Neural cell (in vitro differentiated cells): ENCODE measurements around the gene FNDC1. TPM values are rescaled to one million over a fixed set of nuclear protein-coding genes. Genes with fewer than 3 reads are reported as not detected.

Experiments
- H2AFZ ChIP-seq: fragments of 200-600, 300-800 bp; sonication (generic), shearing (Covaris generic); 2 replicates; pipeline ENCODE4 v1.6.0; 2014; ENCODE audit warnings: low read depth, mild to moderate bottlenecking, antibody characterized with exemption, low read length, moderate library complexity
- H3F3A ChIP-seq: fragments of 200-600 bp; shearing (Covaris generic); 2 replicates; pipeline ENCODE4 v1.6.1; 2016; ENCODE audit warnings: mild to moderate bottlenecking, moderate library complexity, mixed read lengths, antibody characterized with exemption, low read length; ENCODE audit not compliant: insufficient read depth, poor library complexity, severe bottlenecking
- H3K27ac ChIP-seq: fragments of 200-600, 300-800 bp; sonication (generic), shearing (Covaris generic); 2 replicates; pipeline ENCODE4 v1.5.1; 2014; ENCODE audit warnings: mild to moderate bottlenecking, low read length, moderate library complexity
- H3K27me3 ChIP-seq: fragments of 300-800, 200-600 bp; sonication (generic), shearing (Covaris generic); 2 replicates; pipeline ENCODE4 v1.6.0; 2014; ENCODE audit warnings: mild to moderate bottlenecking, low read depth, low read length, moderate library complexity; ENCODE audit not compliant: insufficient read depth
- H3K36me3 ChIP-seq: fragments of 300-800, 200-600 bp; sonication (generic), shearing (Covaris generic); 2 replicates; pipeline ENCODE4 v1.5.1; 2014; ENCODE audit warnings: mild to moderate bottlenecking, antibody characterized with exemption, low read length, moderate library complexity; ENCODE audit not compliant: insufficient read depth
- H3K4me2 ChIP-seq: fragments of 300-800, 200-600 bp; sonication (generic), shearing (Covaris generic); 2 replicates; pipeline ENCODE4 v1.6.0; 2014; ENCODE audit warnings: mild to moderate bottlenecking, low read length
- H3K4me3 ChIP-seq: fragments of 300-800, 200-600 bp; sonication (generic), shearing (Covaris generic); 2 replicates; pipeline ENCODE4 v1.5.1; 2014; ENCODE audit warnings: mild to moderate bottlenecking, low read length, moderate library complexity
- H3K79me2 ChIP-seq: fragments of 200-600 bp; shearing (Covaris generic); replicated peaks from 2 replicates; pipeline ENCODE4 v1.6.0; 2014; ENCODE audit warnings: mild to moderate bottlenecking, low read length, moderate library complexity; ENCODE audit not compliant: insufficient read depth
- H3K9ac ChIP-seq: fragments of 300-800, 200-600 bp; sonication (generic), shearing (Covaris generic); 2 replicates; pipeline ENCODE4 v1.6.1; 2016; ENCODE audit warnings: mild to moderate bottlenecking, low read length, mixed read lengths
- H3K9me2 ChIP-seq: fragments of 200-600 bp; shearing (Covaris generic); 2 replicates; pipeline ENCODE4 v1.6.1; 2016; ENCODE audit warnings: mild to moderate bottlenecking, low read length, mixed read lengths; ENCODE audit not compliant: insufficient read depth
- H3K9me3 ChIP-seq: fragments of 200-600, 300-800 bp; sonication (generic), shearing (Covaris generic); 2 replicates; pipeline ENCODE4 v1.6.1; 2016; ENCODE audit warnings: mild to moderate bottlenecking, mixed run types, low read length, moderate library complexity, mixed read lengths
- H4K20me1 ChIP-seq: fragments of 200-600 bp; shearing (Covaris generic); 2 replicates; pipeline ENCODE4 v1.6.1; 2016; ENCODE audit warnings: mild to moderate bottlenecking, mixed run types; ENCODE audit not compliant: insufficient read depth
- EP300 ChIP-seq: fragments of 450-650 bp; conservative IDR thresholded peaks from 2 replicates; pipeline ENCODE4 v1.6.1; 2014; ENCODE audit warnings: antibody characterized with exemption, mild to moderate bottlenecking, moderate library complexity; ENCODE audit not compliant: poor library complexity, severe bottlenecking
- EZH2 ChIP-seq: fragments of 200-600, 300-800 bp; shearing (Covaris generic), sonication (generic); IDR thresholded peaks from 2 replicates; pipeline ENCODE4 v1.6.1; 2014; ENCODE audit warnings: antibody characterized with exemption, low read length, borderline replicate concordance, mild to moderate bottlenecking; ENCODE audit not compliant: insufficient read depth, poor library complexity, severe bottlenecking
- MXI1 ChIP-seq: fragments of 450-650 bp; conservative IDR thresholded peaks from 2 replicates; pipeline ENCODE4 v1.6.1; 2014; ENCODE audit warnings: antibody characterized with exemption, mild to moderate bottlenecking; ENCODE audit not compliant: poor library complexity, severe bottlenecking
- POLR2AphosphoS5 ChIP-seq: IDR thresholded peaks from 2 replicates; pipeline ENCODE4 v1.6.1; 2012
- RAD21 ChIP-seq: fragments of 450-650 bp; conservative IDR thresholded peaks from 2 replicates; pipeline ENCODE4 v1.6.1; 2014; ENCODE audit warnings: antibody characterized with exemption, mild to moderate bottlenecking, moderate library complexity
- REST ChIP-seq: IDR thresholded peaks from 2 replicates; pipeline ENCODE4 v1.6.1; 2012; ENCODE audit warnings: borderline replicate concordance
- SMC3 ChIP-seq: fragments of 450-650 bp; conservative IDR thresholded peaks from 2 replicates; pipeline ENCODE4 v1.6.1; 2014; ENCODE audit warnings: antibody characterized with exemption, mild to moderate bottlenecking, moderate library complexity; ENCODE audit not compliant: poor library complexity
- TAF1 ChIP-seq: IDR thresholded peaks from 2 replicates; pipeline ENCODE4 v1.6.1; 2012; ENCODE audit warnings: low read depth
- polyA plus RNA-seq: library from polyadenylated mRNA; depleted of rRNA; stranded (reverse); fragments of >200 nt; gene quantifications from 2 replicates; pipeline ENCODE4 v1.2.3, GENCODE V29; 2014
- TF ChIP-seq, protein P1 (sequence below): fragments of 450-650 bp; IDR thresholded peaks from 2 replicates; pipeline ENCODE4 v1.5.1; 2014; ENCODE audit warnings: antibody characterized with exemption, mild to moderate bottlenecking, moderate library complexity; ENCODE audit not compliant: poor library complexity, severe bottlenecking

The FNDC1 gene
- polyA plus RNA-seq, 1 donor from 2014 or later = not detected

- Histone ChIP-seq H3K27me3 (no peaks in the 10 kb centered on the region), H3K4me3 (no peak overlapping the region), H3K4me2 (no peak overlapping the region), H3K27ac (no peak overlapping the region), H3K9me3 (peaks cover 7% of the 10 kb centered on the region), H3F3A (no peaks in the 10 kb centered on the region), H3K9me2 (no peaks in the 10 kb centered on the region), H3K36me3 (no peaks in the 10 kb centered on the region), H2AFZ (no peak overlapping the region), H3K79me2 (no peaks in the 10 kb centered on the region), H3K9ac (no peak overlapping the region), H4K20me1 (no peaks in the 10 kb centered on the region)
- TF ChIP-seq SMC3 (no peak), RAD21 (no peak), TAF1 (no peak), EP300 (no peak), EZH2 (no peak), REST (no peak), POLR2AphosphoS5 (no peak), MXI1 (no peak)
- TF ChIP-seq, protein P1, sequence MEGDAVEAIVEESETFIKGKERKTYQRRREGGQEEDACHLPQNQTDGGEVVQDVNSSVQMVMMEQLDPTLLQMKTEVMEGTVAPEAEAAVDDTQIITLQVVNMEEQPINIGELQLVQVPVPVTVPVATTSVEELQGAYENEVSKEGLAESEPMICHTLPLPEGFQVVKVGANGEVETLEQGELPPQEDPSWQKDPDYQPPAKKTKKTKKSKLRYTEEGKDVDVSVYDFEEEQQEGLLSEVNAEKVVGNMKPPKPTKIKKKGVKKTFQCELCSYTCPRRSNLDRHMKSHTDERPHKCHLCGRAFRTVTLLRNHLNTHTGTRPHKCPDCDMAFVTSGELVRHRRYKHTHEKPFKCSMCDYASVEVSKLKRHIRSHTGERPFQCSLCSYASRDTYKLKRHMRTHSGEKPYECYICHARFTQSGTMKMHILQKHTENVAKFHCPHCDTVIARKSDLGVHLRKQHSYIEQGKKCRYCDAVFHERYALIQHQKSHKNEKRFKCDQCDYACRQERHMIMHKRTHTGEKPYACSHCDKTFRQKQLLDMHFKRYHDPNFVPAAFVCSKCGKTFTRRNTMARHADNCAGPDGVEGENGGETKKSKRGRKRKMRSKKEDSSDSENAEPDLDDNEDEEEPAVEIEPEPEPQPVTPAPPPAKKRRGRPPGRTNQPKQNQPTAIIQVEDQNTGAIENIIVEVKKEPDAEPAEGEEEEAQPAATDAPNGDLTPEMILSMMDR = no peak
Measured at GRCh38 chr6:159315562-159315961, 146.4 kb downstream of the FNDC1 start.

DNA sequence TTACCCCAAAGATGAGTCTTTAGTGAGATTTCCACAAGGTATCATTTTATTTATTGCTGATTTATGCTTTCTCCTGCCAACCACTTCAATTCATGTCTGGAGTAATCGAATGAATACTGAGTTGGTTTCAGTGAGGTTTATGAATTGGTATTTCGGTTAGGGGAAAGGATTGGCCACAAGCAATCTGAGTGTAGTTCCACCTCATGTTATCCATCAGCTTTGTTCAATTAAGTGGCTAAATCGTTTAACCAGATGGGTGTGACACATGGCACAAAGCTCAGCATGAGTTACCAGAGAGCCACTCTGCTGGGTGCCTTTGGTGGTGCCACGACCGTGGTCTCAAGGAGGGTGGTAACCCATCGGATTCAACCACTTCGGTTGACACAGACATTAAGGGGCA, 148.2 kb downstream of the FNDC1 start:
- Histone ChIP-seq H3K79me2 (no peaks in the 10 kb centered on the region), H3K27me3 (no peaks in the 10 kb centered on the region), H3K27ac (no peak overlapping the region), H3F3A (no peaks in the 10 kb centered on the region), H3K4me2 (no peak overlapping the region), H3K9ac (no peak overlapping the region), H3K4me3 (no peak overlapping the region), H3K9me3 (peaks cover 3% of the 10 kb centered on the region), H3K9me2 (no peaks in the 10 kb centered on the region), H4K20me1 (no peaks in the 10 kb centered on the region), H2AFZ (no peak overlapping the region), H3K36me3 (no peaks in the 10 kb centered on the region)
- TF ChIP-seq EZH2 (no peak), REST (no peak), SMC3 (no peak), EP300 (no peak), POLR2AphosphoS5 (no peak), MXI1 (no peak), RAD21 (no peak), TAF1 (no peak)
- TF ChIP-seq, protein P1 = no peak
